Subcutaneous adipose tissue (tissue), 4 donors: ENCODE data around the gene PGBD5. TPM values are rescaled to one million over a fixed set of nuclear protein-coding genes. Genes with fewer than 3 reads are reported as not detected.

Experiments used
- CTCF ChIP-seq: fragments of 450-650 bp; IDR thresholded peaks from one replicate; pipeline ENCODE4 v1.5.1; 2016; ENCODE audit warnings: low read depth, mild to moderate bottlenecking, control low read depth, antibody characterized with exemption, moderate library complexity
- total RNA-seq, 4 donors: library from RNA; depleted of rRNA; stranded (reverse); fragments of >200 nt; gene quantifications; one replicate each; pipeline ENCODE4 v1.1.0, GENCODE V29; 2016

Gene PGBD5
- total RNA-seq, 4 donors from 2014 or later: under 0.01 to 5.9 (median 0.27) TPM

- no peak for TF ChIP-seq CTCF
Measured at GRCh38 chr1:230308039-230308438, 118.1 kb downstream of the PGBD5 start.

DNA sequence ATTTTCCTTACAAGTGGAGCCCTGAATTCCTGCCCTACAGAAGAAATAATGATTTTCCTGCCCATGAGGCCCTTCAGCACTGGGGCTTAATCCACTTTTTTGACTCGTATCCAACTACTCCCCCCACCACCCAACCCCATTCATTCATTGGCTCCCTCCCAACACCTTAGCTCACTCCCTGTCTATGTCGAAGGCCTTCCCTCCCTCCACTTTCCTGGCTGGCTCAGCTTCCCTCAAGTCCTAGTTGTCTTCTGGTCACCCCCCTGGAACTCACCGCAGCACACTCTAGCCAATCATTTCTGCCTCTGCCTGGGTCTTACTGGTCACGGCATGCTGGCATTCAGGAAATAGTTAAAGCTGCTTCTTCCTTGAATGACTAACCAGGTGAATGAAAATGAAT is 118.9 kb downstream of the PGBD5 start:
- no peak for TF ChIP-seq CTCF

DNA sequence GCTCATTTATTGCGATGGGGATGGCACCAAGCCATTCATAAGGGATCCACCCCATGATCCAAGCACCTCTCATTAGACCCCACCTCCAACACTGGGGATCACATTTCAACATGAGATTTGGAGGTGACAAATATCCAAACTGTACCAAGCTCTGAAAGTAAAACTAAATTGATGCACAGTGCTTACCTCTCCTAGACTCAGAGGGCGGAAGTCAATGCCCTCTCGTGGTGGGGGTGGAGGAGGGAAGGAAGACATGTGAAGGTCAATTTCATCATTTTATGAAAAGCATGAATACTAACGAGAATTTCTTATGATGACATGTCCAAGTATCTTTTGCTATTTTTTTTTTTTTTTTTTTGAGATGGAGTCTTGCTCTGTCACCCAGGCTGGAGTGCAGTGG is 120.0 kb downstream of the PGBD5 start:
- no peak for TF ChIP-seq CTCF

GRCh38 chr1:230303822-230304221 is 122.3 kb downstream of the PGBD5 start:
- TF ChIP-seq CTCF: no peak

- TF ChIP-seq CTCF: no peak
Measured at GRCh38 chr1:230303069-230303468, 123.1 kb downstream of the PGBD5 start.

- TF ChIP-seq CTCF: no peak
Measured at GRCh38 chr1:230301822-230302221, 124.3 kb downstream of the PGBD5 start.

GRCh38 chr1:230301322-230301721 is 124.8 kb downstream of the PGBD5 start:
- no peak for TF ChIP-seq CTCF
